Fibroblast of lung (primary cell): Measurements from ENCODE around the gene MYOD1. TPM values are rescaled to one million over a fixed set of nuclear protein-coding genes. Genes with fewer than 3 reads are reported as not detected.

Experiments
- DNase-seq, 2 donors: peaks; one replicate each; pipeline versions ENCODE4 v3.0.0 to v3.0.0-alpha.2; 2010; ENCODE audit warnings: low read depth in 2 of 2
- H2AFZ ChIP-seq: 2 replicates; pipeline ENCODE4 v1.5.1; 2012; ENCODE audit warnings: low read length, control low read depth, inconsistent platforms
- H3K27ac ChIP-seq: 2 replicates; pipeline ENCODE4 v1.5.1; 2011; ENCODE audit warnings: low read length, control low read depth; ENCODE audit not compliant: insufficient read depth
- H3K27me3 ChIP-seq: 2 replicates; pipeline ENCODE4 v1.5.1; 2011; ENCODE audit warnings: mild to moderate bottlenecking, low read length; ENCODE audit not compliant: control insufficient read depth, insufficient read depth
- H3K36me3 ChIP-seq: 2 replicates; pipeline ENCODE4 v1.5.1; 2011; ENCODE audit warnings: low read length; ENCODE audit not compliant: control insufficient read depth, insufficient read depth
- H3K4me1 ChIP-seq: 2 replicates; pipeline ENCODE4 v1.5.1; 2011; ENCODE audit warnings: low read length; ENCODE audit not compliant: control insufficient read depth, insufficient read depth; ENCODE audit errors: extremely low read depth
- H3K4me2 ChIP-seq: 2 replicates; pipeline ENCODE4 v1.5.1; 2011; ENCODE audit warnings: low read length, control low read depth; ENCODE audit not compliant: insufficient read depth; ENCODE audit errors: extremely low read depth
- H3K4me3 ChIP-seq, 4 experiments: fragments of 200-600 bp in 1 of 4; sonication (generic) in 1 of 4; replicated peaks in 1 of 4; 2 replicates each; pipeline ENCODE4 v1.5.1; 2011 to 2016; ENCODE audit warnings: low read length in 4 of 4, low read depth in 3 of 4, mild to moderate bottlenecking in 3 of 4, control low read depth in 2 of 4, inconsistent platforms in 1 of 4, mixed read lengths in 1 of 4; ENCODE audit not compliant: insufficient read depth in 1 of 4; ENCODE audit errors: control extremely low read depth in 1 of 4
- H3K79me2 ChIP-seq: 2 replicates; pipeline ENCODE4 v1.5.1; 2012; ENCODE audit warnings: mild to moderate bottlenecking, low read length, inconsistent platforms; ENCODE audit not compliant: control insufficient read depth, insufficient read depth
- H3K9ac ChIP-seq: 2 replicates; pipeline ENCODE4 v1.5.1; 2011; ENCODE audit warnings: mild to moderate bottlenecking, low read length, control low read depth; ENCODE audit not compliant: insufficient read depth
- H3K9me3 ChIP-seq: 2 replicates; pipeline ENCODE4 v1.5.1; 2012; ENCODE audit warnings: low read depth, low read length; ENCODE audit not compliant: control insufficient read depth, insufficient read depth
- H4K20me1 ChIP-seq: 2 replicates; pipeline ENCODE4 v1.5.1; 2011; ENCODE audit warnings: low read length; ENCODE audit not compliant: control insufficient read depth, insufficient read depth; ENCODE audit errors: extremely low read depth
- EZH2 ChIP-seq: IDR thresholded peaks from 2 replicates; pipeline ENCODE4 v1.5.1; 2012; ENCODE audit warnings: low read length, control low read depth, mild to moderate bottlenecking; ENCODE audit errors: missing control alignments
- polyA plus RNA-seq, 2 donors: library from polyadenylated mRNA; depleted of rRNA in 1 of 2; stranded (reverse) in 1 of 2; unstranded in 1 of 2; fragments of >200 nt; gene quantifications; 2 replicates each; pipeline ENCODE4 v1.2.1, GENCODE V29; 2011 to 2012; ENCODE audit warnings: missing spikeins in 1 of 2
- total RNA-seq: library from RNA; depleted of rRNA; stranded (reverse); fragments of >200 nt; gene quantifications from 2 replicates; pipeline ENCODE4 v1.2.1, GENCODE V29; 2014
- TF ChIP-seq, protein P1 (sequence below), 2 donors: IDR thresholded peaks in 1 of 2; conservative IDR thresholded peaks in 1 of 2; 1 replicate in 1 of 2; 2 replicates in 1 of 2; pipeline ENCODE4 v1.5.1; 2011 to 2012; ENCODE audit warnings: low read length in 2 of 2, control low read depth in 1 of 2, inconsistent platforms in 1 of 2, low read depth in 1 of 2, mild to moderate bottlenecking in 1 of 2

Gene MYOD1
- total and polyA plus RNA-seq, 2 donors (not counting 1 experiment from before 2014, with no cell fraction given): not detected

DNA sequence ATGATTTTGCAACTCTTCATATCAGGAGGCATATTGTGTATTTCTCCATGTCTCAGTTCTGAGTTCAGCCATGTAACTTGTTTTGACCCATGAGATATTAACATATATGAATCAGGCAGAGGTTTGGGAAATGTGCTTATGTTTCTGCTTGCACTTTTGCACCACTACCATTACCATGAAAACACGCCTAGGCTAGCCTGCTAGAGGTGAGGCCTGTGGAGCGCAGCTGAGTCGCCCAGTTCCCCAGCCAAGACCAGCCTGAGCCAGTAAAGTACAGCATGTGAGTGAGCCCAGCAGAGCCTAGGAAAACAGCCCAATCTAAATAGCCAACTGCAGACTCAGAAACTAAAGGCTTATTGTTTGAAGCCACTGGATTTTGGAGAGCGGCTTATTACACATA lies 18.4 kb upstream of the MYOD1 start:
- Histone ChIP-seq H3K27ac (no peak overlapping the region), H3K4me3 (no peak overlapping the region), H3K4me2 (no peak overlapping the region), H3K79me2 (no peaks in the 10 kb centered on the region), H3K9me3 (no peaks in the 10 kb centered on the region), H4K20me1 (no peaks in the 10 kb centered on the region), H3K9ac (no peak overlapping the region), H3K36me3 (no peaks in the 10 kb centered on the region), H3K4me1 (no peaks in the 10 kb centered on the region), H2AFZ (no peak overlapping the region), H3K27me3 (peaks cover 14% of the 10 kb centered on the region)
- no peak for DNase-seq
- TF ChIP-seq EZH2: no peak
- TF ChIP-seq, protein P1, sequence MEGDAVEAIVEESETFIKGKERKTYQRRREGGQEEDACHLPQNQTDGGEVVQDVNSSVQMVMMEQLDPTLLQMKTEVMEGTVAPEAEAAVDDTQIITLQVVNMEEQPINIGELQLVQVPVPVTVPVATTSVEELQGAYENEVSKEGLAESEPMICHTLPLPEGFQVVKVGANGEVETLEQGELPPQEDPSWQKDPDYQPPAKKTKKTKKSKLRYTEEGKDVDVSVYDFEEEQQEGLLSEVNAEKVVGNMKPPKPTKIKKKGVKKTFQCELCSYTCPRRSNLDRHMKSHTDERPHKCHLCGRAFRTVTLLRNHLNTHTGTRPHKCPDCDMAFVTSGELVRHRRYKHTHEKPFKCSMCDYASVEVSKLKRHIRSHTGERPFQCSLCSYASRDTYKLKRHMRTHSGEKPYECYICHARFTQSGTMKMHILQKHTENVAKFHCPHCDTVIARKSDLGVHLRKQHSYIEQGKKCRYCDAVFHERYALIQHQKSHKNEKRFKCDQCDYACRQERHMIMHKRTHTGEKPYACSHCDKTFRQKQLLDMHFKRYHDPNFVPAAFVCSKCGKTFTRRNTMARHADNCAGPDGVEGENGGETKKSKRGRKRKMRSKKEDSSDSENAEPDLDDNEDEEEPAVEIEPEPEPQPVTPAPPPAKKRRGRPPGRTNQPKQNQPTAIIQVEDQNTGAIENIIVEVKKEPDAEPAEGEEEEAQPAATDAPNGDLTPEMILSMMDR (conservative IDR thresholded peaks at IDR 0.05 in 1 of 2, IDR thresholded peaks at IDR 0.05 in 1 of 2; ENCODE audit: low read depth in 1 of 2, low read length in 2 of 2): no peak

DNA sequence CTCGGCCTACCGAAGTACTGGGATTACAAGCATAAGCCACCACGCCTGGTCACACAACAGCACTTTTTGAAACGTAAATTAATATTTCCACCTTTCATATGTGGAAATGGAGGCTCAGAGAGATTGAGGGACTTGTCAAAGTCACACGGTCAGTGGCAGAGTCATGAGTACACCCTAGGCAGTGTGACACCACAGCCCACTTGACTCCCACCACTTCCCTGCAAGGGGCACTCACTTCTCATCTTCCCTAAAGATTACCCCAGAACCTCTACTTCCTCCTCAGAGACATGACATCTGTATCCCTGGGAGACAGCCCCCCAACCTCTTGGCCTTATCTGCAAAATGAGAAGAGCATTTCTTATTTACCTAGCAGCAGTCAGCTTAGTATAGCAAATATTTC lies 16.5 kb upstream of the MYOD1 start:
- no peaks in the 10 kb centered on the region for H4K20me1 ChIP-seq
- H3K4me2 ChIP-seq: no peak overlapping the region
- H3K36me3 ChIP-seq: no peaks in the 10 kb centered on the region
- no peak overlapping the region for H3K4me3 ChIP-seq
- no peak overlapping the region for H3K9ac ChIP-seq
- H3K27me3 ChIP-seq: peaks cover 2% of the 10 kb centered on the region
- no peak for TF ChIP-seq EZH2
- TF ChIP-seq, protein P1 (conservative IDR thresholded peaks at IDR 0.05 in 1 of 2, IDR thresholded peaks at IDR 0.05 in 1 of 2; ENCODE audit: low read depth in 1 of 2, low read length in 2 of 2): no peak
- no peak for DNase-seq
- H3K9me3 ChIP-seq: no peaks in the 10 kb centered on the region
- H3K79me2 ChIP-seq: no peaks in the 10 kb centered on the region
- H3K27ac ChIP-seq: no peak overlapping the region
- no peak overlapping the region for H2AFZ ChIP-seq
- no peaks in the 10 kb centered on the region for H3K4me1 ChIP-seq

DNA sequence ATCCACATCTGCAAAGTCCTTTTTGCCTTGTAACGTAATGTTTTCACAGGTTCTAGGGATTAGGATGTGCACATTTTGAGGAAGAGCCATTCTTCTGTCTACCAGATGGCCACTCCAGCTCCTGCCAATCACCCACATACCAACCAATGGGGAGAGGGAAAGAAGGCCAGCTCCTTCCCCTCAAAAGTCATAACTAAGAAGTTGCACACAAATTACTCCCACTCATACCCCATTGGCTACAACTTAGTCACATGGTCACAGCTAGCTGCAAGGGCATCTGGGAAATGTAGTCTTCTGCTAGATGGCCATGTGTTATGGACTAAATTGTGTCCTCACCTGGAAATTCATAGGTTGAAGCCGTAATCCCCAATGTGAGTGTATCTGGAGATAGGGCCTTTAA lies 15.4 kb upstream of the MYOD1 start:
- Histone ChIP-seq H3K4me3 (no peak overlapping the region), H3K4me2 (no peak overlapping the region), H4K20me1 (no peaks in the 10 kb centered on the region), H3K9me3 (no peaks in the 10 kb centered on the region), H3K79me2 (no peaks in the 10 kb centered on the region), H3K27me3 (peaks cover 2% of the 10 kb centered on the region), H3K9ac (no peak overlapping the region), H3K4me1 (no peaks in the 10 kb centered on the region), H3K27ac (no peak overlapping the region), H3K36me3 (no peaks in the 10 kb centered on the region), H2AFZ (no peak overlapping the region)
- TF ChIP-seq, protein P1 (conservative IDR thresholded peaks at IDR 0.05 in 1 of 2, IDR thresholded peaks at IDR 0.05 in 1 of 2; ENCODE audit: low read depth in 1 of 2, low read length in 2 of 2): no peak
- TF ChIP-seq EZH2: no peak
- DNase-seq: peak in 1 of 2 donors; percentile 26
